Stimulated activated CD4-positive, alpha-beta T cell treated with anti-CD3 and anti-CD28 coated beads, Interleukin-4, amount 100 ng/mL, for 4 hours (primary cell): ENCODE data around the gene NOTCH3.

Experiments
- DNase-seq, 2 experiments: peaks; one replicate each; pipeline ENCODE4 v3.0.0-alpha.2; 2020

NOTCH3 gene

GRCh38 chr19:15122331-15123030 is 78.3 kb downstream of the NOTCH3 start:
- DNase-seq = no peak

DNA sequence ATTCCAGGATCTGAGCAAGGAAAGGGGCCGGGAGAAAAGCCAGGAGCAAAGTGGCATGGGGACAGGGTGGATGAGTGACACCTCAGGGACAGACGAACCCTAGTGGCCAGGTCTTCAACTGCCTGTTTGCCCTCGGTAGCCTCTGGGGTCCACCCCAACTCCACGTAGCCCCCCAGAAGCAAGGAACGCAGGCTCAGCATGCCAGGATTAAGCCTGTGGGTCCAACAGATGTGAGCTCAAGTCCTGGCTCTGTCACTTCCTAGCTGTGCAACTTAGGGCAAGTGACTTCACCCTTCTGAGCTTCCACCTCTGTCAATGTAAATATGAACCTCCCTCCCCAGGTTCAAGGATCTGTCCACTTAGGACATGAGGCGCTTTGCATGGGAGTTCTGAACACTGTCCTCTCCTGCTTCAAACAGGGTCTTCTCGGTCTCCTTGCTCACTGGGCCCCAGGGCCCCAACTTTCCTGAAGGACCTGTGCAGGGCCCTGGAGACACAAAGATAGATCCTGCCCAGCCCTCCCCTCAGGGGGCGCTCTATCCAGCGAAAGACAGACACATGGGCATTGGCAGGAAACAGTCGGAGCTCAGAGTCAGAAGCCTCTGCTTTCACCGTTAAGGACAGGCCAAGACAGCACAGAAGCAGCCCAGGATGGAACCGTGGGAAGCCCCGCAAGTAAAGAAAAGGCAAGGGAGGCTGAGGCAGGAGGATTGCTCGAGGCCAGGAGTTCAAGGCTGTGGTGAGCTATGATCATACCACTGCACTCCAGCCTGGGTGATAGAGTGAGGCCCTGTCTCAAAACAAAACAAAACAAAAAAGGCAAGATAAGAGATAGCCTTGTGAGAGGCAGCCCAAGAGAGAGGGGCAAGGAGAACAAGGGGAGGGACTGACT is 80.4 kb downstream of the NOTCH3 start:
- no peak for DNase-seq

- DNase-seq = no peak
These were observed 81.9 kb downstream of the NOTCH3 start for GRCh38 chr19:15118789-15119494.

- DNase-seq = no peak
These were observed 82.5 kb downstream of the NOTCH3 start for GRCh38 chr19:15118248-15118647.

DNA sequence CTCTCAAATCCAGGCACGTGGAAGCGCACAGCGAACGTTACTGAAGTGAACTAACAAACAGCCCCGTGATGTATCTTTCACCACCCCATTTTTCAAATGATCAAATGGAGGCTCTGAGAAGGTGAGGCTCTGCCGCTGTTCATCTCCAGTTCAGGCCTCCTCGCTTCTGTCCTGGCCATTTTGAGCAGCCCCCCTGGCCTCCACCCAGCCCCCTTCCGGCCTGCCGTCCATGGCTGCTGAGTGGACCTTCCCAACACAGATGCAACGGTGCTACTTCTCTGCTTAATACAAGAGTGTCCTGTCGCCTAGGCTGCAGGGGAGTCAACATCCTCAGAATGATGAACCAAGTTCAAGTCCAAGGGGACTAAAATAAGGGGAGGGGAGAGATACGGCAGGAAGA is 83.9 kb downstream of the NOTCH3 start:
- DNase-seq = no peak

DNA sequence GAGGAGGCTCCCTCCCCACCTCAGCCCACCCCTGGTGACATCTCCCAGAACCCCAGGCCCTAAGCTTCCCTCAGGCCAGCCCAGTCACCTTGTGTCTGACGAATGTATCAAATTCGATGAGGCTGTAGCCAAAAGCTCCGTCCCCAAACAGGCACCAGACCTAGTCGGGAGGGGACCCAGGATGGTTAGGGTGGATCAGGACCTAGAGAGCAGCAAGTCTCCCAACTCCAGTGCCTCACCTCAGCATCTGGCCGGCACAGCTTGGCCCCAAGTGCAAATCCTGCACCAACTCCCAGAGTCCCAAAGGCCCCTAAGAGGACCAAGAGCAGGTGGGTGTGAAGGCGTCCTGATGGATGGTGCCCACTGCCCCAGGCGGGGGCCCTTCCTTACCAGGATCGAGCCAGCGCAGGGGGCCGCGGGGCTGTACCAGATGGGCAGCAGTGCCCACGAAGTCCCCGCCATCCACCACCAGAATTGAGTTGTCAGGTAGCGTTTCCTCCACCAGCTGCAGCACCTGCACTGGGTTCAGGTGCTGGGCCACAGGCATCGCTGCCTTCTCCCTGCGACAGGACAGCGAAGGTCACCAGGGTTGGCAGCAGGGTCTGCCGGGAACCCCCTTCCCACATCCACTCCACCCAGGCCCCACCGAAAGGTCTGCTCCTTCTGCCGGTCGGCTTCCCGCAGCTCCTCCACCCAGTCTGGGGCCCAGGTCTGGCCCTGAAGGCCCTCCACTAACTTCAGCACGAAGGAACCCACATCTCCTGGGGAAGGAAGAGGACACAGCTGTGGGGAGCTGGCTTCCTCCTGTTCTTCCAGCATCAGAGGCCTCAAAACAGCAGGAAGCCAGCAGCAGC is 84.8 kb downstream of the NOTCH3 start:
- no peak for DNase-seq

DNA sequence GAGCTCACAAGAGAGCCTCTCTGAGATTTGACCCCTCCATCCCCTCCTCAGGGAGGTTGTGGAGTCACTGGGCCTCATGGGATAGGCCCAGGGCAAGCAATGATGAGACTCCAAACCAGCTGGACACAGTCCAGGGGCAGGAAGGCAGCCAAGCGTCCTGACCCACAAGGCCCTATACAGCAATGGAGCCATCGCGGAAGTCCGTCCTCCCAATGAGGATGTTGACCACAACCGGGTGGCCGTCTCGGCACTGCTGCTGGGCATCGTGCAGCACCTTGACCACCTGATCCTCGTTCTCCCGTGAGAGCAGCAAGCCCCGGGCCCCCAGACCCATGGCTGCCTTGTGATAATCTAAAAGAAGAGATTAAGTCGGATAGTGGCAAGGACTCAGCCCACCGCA is 85.7 kb downstream of the NOTCH3 start:
- no peak for DNase-seq

GRCh38 chr19:15114153-15114540 is 86.6 kb downstream of the NOTCH3 start:
- no peak for DNase-seq

GRCh38 chr19:15113245-15114152 is 87.3 kb downstream of the NOTCH3 start:
- DNase-seq = no peak

DNA sequence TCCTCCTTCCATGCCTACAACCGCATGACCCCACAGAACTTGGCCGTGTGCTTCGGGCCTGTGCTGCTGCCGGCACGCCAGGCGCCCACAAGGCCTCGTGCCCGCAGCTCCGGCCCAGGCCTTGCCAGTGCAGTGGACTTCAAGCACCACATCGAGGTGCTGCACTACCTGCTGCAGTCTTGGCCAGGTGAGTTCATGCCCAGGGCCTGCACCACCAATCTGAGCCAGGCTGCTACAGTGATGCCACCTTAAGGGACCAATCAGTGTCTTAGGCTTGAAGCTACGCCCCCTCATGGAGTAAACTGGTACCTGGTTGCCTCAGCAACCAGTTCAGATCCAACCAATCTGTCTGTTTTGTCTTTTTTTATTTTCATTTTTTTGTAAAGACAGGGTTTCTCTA is 88.4 kb downstream of the NOTCH3 start:
- no peak for DNase-seq

DNA sequence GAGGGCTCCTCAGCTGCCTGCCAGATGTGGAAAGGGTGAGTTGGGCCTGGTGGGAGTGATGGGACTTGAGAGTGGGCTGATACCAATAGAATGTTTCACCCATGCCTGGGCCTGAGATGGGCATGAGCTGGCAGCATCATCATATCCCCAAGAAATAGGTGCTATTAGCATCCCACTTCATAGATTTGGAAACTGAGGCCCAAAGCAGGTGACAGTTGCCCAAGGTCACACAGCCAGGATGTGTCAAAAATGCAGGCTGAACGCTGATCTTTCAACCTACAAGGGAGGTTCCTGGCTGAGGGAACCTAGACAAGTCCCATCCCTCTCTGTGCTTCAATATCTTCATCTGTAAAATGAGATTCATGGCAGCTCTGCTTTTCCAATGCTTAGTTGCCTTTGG is 89.0 kb downstream of the NOTCH3 start:
- DNase-seq = no peak

DNA sequence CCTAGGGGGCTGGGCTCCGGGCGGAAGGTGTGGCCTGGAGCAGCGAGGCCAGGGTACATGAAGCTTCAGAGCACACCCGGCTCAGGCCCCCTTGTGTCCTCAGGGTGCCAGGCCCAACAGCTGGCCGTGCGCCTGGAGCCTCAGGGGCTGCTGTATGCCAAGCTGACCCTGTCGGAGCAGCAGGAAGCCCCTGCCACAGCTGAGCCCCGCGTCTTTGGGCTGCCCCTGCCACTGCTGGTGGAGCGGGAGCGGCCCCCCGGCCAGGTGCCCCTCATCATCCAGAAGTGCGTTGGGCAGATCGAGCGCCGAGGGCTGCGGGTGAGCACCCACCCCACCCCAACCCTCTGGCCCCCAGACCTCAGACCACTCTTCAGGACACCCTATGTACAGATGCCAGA is 90.4 kb downstream of the NOTCH3 start:
- no peak for DNase-seq

GRCh38 chr19:15109768-15110417 is 90.9 kb downstream of the NOTCH3 start:
- DNase-seq = no peak
